Activated CD8-positive, alpha-beta memory T cell treated with anti-CD3 and anti-CD28 coated beads, Interleukin-2, amount 50 U/mL, for 24 hours (primary cell): ENCODE measurements around the gene DCBLD2.
"Not testable (repeated sequence)": the region's sequence is repeated elsewhere in the genome, so short reads cannot be mapped to it uniquely, and the experiment has no call there.

Experiments
- DNase-seq: peaks from one replicate; pipeline ENCODE4 v3.0.0-alpha.2; 2020; ENCODE audit errors: extremely low read depth

Gene DCBLD2

GRCh38 chr3:98890965-98891910, 10.3 kb downstream of the DCBLD2 start:
- no peak for DNase-seq

GRCh38 chr3:98890181-98890835, 11.2 kb downstream of the DCBLD2 start:
- no peak for DNase-seq

GRCh38 chr3:98887684-98888083, 13.8 kb downstream of the DCBLD2 start:
- DNase-seq: no peak

- DNase-seq: no peak
Measured at GRCh38 chr3:98886525-98886924, 15.0 kb downstream of the DCBLD2 start.

GRCh38 chr3:98885851-98886250, 15.6 kb downstream of the DCBLD2 start:
- no peak for DNase-seq

DNA sequence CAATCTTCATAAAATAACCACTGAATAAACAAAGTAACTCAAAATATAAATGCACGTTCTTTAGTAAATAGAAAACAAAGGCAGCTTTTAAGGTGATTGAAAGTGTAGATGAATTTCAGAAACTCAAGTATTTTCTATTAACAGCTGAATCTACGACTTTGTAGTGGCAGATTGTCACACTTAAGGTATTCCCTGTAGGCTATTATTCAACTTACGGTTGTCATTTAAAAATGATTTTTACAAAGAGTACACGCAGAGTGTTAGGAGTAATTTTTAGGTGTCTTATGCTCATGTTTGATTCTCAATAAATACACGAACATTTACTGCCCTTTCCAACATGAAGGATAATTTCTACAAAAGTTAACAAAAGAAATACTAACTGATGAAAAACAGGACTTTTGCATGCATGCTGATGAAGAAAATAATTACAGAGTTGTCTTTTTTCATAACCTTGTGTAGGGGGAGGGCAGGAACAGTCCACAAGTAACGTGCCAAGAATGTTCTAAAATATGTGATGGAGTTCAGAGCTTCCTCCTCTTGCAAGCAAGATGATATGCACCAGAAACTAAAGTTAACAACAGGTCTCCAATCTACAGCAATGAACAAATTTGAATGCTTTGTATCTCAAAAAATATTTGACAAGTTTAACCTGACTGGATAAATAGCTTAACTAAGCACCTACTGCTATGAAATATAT, 16.7 kb downstream of the DCBLD2 start:
- DNase-seq: no peak

DNA sequence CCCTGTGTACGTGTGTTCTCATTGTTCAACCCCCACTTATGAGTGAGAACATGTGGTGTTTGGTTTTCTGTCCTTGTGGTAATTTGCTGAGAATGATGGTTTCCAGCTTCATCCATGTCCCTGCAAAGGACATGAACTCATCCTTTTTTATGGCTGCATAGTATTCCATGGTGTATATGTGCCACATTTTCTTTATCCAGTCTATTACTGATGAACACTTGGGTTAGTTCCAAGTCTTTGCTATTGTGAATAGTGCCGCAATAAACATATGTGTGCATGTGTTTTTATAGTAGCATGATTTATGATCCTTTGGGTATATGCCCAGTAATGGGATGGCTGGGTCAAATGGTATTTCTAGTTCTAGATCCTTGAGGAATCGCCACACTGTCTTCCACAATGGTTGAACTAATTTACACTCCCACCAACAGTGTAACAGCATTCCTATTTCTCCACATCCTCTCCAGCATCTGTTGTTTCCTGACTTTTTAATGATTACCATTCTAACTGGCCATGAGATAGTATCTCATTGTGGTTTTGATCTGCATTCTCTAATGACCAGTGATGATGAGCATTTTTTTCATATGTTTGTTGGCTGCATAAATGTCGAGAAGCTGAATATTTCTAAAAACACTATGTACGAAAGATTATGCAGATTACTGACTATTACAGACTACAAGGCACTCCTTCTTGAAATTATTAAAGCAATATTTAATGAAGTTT, 18.7 kb downstream of the DCBLD2 start:
- DNase-seq: not testable (repeated sequence)

- no peak for DNase-seq
Measured at GRCh38 chr3:98877132-98877531, 24.4 kb downstream of the DCBLD2 start.

DNA sequence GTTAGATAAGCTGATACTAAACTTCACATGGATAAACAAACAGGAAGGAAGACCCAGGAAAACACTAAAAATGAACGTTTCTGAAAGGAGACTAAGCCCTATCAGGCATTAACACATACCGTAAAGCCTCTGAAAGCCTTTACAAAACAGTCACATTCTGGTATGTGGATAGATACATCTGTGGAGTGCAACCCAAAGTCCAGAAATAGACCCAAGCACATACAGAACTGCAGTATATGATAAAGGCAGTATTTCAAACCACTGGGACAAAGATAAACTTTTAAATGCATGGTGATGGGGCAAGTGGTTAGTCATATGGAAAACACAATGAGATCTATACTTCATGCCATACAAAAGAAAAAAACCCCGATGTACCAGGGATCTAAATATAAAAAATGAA, 26.0 kb downstream of the DCBLD2 start:
- DNase-seq: no peak

GRCh38 chr3:98874602-98875249, 26.8 kb downstream of the DCBLD2 start:
- DNase-seq: no peak

GRCh38 chr3:98869391-98869790, 32.1 kb downstream of the DCBLD2 start:
- DNase-seq: no peak

- not testable (repeated sequence) for DNase-seq
Measured at GRCh38 chr3:98857971-98858370, 43.5 kb downstream of the DCBLD2 start.

DNA sequence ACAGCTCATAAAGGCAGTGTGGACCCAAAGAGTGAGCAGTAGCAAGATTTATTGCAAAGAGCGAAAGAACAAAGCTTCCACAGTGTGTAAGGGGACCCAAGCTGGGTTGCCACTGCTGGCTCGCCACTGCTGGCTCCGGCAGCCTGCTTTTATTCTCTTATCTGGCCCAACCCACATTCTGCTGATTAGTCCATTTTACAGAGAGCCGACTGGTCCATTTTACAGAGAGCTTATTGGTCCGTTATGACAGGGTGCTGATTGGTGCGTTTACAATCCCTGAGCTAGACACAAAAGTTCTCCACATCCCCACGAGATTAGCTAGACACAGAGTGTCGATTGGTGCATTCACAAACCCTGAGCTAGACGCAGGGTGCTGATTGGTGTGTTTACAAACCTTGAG, 44.2 kb downstream of the DCBLD2 start:
- DNase-seq: not testable (repeated sequence)

GRCh38 chr3:98856724-98857123, 44.8 kb downstream of the DCBLD2 start:
- DNase-seq: no peak

- DNase-seq: no peak
Measured at GRCh38 chr3:98855806-98856400, 45.6 kb downstream of the DCBLD2 start.

GRCh38 chr3:98848108-98848507, 53.4 kb downstream of the DCBLD2 start:
- no peak for DNase-seq

DNA sequence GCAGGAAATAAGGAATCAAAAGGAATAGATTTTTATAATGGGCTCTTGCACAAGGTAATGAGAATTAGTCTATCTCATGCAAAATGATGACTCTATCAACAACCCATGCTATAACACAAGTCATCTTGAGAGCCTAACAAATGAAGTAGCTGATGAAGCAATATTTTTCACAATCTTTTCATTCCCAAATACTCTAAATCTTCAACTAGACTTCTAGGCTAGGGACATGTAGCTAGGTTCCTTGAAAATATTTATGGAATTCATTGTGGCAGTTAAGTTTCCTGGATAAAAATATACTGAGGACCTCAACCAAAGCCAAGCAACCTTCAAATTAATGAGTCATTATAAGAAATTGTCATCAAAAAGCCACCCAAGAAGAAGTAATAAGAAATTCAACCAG, 55.4 kb downstream of the DCBLD2 start:
- no peak for DNase-seq

- DNase-seq: no peak
Measured at GRCh38 chr3:98843266-98843959, 58.1 kb downstream of the DCBLD2 start.

DNA sequence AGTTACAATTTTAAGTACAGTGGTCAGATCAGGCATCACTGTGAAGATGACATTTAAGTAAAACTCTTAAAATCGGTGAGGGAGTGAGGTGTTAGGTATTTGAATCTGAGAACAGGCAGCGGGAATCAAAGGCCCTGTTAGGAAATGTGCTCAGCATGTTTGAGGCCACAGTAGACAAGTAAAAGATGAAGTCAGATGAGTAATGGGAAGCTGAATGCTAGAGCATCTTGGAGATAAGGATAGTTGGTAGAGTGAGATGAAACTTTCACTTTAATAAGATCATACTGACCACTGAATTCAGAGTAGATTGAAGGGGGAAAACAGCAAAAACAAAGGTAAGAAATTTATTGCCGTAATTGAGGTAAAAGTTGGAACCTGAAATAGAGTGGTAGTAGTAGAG, 61.6 kb downstream of the DCBLD2 start:
- no peak for DNase-seq

DNA sequence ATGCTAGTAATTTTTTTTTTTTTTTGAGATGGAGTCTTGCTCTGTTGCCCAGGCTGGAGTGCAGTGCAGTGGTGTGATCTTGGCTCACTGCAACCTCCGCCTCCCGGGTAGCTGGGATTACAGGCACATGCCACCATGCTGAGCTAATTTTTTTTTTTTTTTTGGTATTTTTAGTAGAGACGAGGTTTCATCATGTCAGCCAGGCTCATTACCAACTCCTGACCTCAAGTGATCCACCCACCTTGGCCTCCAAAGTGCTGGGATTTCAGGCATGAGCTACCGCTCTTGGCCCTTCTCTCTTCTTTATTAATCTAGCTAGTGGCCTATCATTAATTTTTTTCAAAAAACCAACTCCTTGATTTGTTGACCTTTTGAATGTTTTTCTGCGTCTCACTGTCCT, 70.4 kb downstream of the DCBLD2 start:
- not testable (repeated sequence) for DNase-seq
